ENCODE measurements around the gene RGS3.

DNA sequence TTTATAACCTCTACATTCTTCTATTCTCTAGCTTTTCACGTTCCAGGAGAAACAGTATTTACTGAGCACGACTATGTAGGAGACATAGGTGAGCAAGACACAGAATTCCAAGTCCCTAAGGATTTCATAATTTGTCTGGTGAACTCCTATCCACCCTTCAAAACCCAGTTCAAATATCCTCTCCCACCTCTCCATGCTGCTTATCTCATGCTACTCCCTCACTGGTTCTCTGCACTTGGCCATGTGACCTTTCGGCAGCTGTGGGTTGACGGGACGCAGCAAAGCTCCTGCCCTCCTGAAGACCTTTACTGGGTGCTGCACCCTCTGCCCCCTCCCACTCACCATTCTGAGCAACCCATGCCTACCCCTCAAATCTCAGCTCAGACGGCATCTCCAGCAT lies 173.2 kb downstream of the RGS3 start:
- no peak for TF ChIP-seq POLR2A (IDR thresholded peaks at IDR 0.05; ENCODE audit: low read depth, low read length)
- TF ChIP-seq JUN (IDR thresholded peaks at IDR 0.05; ENCODE audit: borderline replicate concordance, insufficient read depth, insufficient read length, low read depth) = no peak
- no peak for TF ChIP-seq CTCF (IDR thresholded peaks at IDR 0.05; ENCODE audit: extremely low read depth in 1 of 2, insufficient read depth in 1 of 2, low read depth in 1 of 2, low read length in 2 of 2)
- TF ChIP-seq POLR2AphosphoS5 (IDR thresholded peaks at IDR 0.05; ENCODE audit: insufficient read depth, low read depth, low read length) = no peak
- TF ChIP-seq EZH2 (IDR thresholded peaks at IDR 0.05; ENCODE audit: borderline replicate concordance, low read depth, low read length, severe bottlenecking) = no peak
- no peak for TF ChIP-seq MAX (IDR thresholded peaks at IDR 0.05; ENCODE audit: insufficient read depth, insufficient read length)
- no peak for TF ChIP-seq MYC (IDR thresholded peaks at IDR 0.05; ENCODE audit: low read depth, low read length)
- no peak for TF ChIP-seq FOS (IDR thresholded peaks at IDR 0.05; ENCODE audit: borderline replicate concordance, insufficient read depth, low read length)
- TF ChIP-seq GATA2 (IDR thresholded peaks at IDR 0.05; ENCODE audit: insufficient read depth, insufficient read length, low read depth, low read length) = no peak
